OCI-LY7 (cell line): ENCODE measurements around the gene OR10S1.

ENCODE experiments used
- EZH2phosphoT487 ChIP-seq: fragments of 200-600 bp; sonication (generic); IDR thresholded peaks from 2 replicates; pipeline ENCODE4 v1.6.1; 2018; ENCODE audit warnings: low read depth, borderline replicate concordance, mild to moderate bottlenecking, mixed run types, antibody characterized with exemption, low read length, moderate library complexity, mixed read lengths
- TF ChIP-seq, protein P1 (sequence below): fragments of 200-600 bp; sonication (generic); conservative IDR thresholded peaks from 2 replicates; pipeline ENCODE4 v1.5.1; 2014; ENCODE audit warnings: mild to moderate bottlenecking, antibody characterized with exemption, low read length, moderate library complexity, mixed read lengths

GRCh38 chr11:123943738-123944137, 33.8 kb downstream of the OR10S1 start, which contains the start of gene OR6T1:
- TF ChIP-seq, protein P1, sequence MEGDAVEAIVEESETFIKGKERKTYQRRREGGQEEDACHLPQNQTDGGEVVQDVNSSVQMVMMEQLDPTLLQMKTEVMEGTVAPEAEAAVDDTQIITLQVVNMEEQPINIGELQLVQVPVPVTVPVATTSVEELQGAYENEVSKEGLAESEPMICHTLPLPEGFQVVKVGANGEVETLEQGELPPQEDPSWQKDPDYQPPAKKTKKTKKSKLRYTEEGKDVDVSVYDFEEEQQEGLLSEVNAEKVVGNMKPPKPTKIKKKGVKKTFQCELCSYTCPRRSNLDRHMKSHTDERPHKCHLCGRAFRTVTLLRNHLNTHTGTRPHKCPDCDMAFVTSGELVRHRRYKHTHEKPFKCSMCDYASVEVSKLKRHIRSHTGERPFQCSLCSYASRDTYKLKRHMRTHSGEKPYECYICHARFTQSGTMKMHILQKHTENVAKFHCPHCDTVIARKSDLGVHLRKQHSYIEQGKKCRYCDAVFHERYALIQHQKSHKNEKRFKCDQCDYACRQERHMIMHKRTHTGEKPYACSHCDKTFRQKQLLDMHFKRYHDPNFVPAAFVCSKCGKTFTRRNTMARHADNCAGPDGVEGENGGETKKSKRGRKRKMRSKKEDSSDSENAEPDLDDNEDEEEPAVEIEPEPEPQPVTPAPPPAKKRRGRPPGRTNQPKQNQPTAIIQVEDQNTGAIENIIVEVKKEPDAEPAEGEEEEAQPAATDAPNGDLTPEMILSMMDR: no peak
- no peak for TF ChIP-seq EZH2phosphoT487
